ENCODE data around the gene HHIPL1.

HHIPL1 gene

GRCh38 chr14:99679543-99679942 is 34.6 kb downstream of the HHIPL1 start:
- TF ChIP-seq, protein P1, sequence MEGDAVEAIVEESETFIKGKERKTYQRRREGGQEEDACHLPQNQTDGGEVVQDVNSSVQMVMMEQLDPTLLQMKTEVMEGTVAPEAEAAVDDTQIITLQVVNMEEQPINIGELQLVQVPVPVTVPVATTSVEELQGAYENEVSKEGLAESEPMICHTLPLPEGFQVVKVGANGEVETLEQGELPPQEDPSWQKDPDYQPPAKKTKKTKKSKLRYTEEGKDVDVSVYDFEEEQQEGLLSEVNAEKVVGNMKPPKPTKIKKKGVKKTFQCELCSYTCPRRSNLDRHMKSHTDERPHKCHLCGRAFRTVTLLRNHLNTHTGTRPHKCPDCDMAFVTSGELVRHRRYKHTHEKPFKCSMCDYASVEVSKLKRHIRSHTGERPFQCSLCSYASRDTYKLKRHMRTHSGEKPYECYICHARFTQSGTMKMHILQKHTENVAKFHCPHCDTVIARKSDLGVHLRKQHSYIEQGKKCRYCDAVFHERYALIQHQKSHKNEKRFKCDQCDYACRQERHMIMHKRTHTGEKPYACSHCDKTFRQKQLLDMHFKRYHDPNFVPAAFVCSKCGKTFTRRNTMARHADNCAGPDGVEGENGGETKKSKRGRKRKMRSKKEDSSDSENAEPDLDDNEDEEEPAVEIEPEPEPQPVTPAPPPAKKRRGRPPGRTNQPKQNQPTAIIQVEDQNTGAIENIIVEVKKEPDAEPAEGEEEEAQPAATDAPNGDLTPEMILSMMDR (IDR thresholded peaks at IDR 0.05), result no peak
- no peak for TF ChIP-seq ZFX (IDR thresholded peaks at IDR 0.05; ENCODE audit: borderline replicate concordance)
- no peak overlapping the region for H3K27ac ChIP-seq

DNA sequence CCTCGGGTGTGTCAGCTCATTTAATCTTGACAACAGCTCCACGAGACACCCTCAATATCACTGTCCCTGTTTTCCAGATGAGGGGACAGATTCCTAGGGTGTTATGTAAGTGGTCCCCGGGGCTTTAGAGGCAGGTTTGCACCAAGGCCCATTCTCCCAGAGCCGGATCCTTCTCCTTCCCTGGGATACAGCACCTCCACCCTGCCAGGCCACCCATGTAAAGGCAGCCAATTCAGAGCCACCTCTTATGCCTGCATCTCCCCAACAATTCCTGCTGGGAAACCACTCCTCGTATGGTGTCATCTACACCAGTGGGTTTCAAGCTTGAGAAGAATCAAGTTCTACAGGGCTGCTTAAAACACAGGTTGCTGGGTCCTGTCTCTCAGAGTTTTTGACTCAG is 35.1 kb downstream of the HHIPL1 start:
- no peak overlapping the region for H3K27ac ChIP-seq
- TF ChIP-seq ZFX (IDR thresholded peaks at IDR 0.05; ENCODE audit: borderline replicate concordance), result no peak
- TF ChIP-seq, protein P1 (IDR thresholded peaks at IDR 0.05), result no peak

DNA sequence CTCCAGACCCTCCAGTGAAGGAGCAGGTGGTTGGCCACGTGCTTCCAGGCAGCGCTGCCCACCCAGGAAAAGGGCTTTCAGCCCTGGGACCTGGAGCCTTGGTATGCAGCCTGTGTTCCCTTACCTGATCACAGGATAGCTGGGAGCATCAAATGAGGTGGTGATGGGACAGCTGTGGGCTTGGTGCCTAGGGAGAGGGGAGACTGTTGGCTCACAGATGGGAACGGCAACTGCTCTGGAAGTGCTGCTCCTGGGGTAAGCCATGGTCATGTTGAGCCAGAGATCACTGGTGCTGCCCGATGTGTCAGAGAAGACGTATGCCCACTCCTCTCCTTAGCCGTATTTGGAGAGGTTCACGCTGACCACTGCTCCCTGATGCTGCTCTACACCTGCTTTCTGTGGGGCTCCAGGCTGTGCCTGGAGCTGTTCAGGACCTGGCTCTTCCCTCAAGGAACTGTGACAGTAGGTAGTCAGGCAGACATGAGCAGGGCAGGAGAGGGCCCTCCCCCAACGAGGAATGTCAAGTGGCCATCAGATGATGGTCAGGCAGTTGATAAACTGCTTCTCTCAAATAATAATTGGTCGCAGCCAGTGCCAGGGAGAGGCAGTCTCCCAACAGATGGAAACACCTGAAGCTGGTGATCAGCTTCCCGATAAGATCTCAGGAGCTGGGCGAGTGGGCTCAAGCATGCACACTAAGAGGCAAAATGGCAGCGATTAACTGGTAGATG is 36.3 kb downstream of the HHIPL1 start:
- TF ChIP-seq, protein P1 (IDR thresholded peaks at IDR 0.05), result no peak
- no peak for TF ChIP-seq ZFX (IDR thresholded peaks at IDR 0.05; ENCODE audit: borderline replicate concordance)
- no peak overlapping the region for H3K27ac ChIP-seq

DNA sequence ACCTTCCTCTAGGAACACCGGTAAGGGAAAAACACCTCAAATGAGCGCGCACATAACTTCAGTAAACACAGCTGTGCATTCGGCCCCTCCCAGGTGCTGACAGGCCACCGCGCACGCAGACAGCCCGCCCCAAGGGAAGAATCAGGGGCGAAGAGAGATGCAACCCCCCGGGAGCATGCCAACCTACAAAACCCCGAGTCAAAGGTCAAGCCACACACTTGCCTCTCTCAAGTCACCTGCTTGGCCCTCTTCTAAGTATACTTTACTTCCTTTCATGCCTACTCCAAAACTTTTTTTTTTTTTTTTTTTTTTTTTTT is 36.9 kb downstream of the HHIPL1 start:
- no peak for TF ChIP-seq ZFX (IDR thresholded peaks at IDR 0.05; ENCODE audit: borderline replicate concordance)
- TF ChIP-seq, protein P1 (IDR thresholded peaks at IDR 0.05), result no peak
- no peak overlapping the region for H3K27ac ChIP-seq

DNA sequence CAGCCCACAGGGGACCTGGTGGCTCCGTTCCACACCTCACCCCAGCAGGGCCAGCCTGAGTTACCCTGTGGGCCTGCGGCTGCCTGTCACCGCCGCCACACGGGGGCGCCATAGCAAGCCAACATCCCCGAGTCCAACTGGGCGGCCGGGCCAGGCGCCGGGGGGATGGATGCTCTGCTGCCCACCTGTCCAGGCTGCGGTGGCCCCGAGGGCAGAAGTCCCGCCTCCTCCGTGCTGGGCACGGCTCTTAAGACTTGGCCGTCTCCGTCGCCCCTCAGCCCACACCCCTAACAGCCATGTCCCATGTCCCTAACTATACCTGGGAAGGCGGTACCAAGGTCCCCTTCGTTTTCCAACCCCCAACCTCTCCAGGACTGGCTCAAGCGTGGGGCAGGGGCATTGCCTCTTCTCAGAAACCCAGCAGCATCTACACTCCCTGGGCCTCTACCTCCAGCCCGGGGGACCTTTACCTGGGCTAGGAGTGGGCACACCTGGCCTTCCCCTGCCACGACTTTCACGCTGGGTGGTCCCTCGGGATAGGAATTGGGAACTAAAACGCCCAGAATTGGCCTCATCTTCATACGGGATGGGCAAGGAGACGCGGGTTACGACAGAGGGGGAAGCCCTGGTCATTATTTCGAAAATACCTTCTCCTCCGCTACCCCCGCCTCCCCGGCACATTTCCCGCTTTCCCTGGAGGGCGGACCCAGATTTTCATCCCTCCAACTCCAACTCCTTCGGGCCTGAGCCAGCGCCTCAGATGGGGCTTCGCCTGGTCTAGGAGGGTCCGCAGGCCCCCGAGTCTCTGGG is 38.1 kb downstream of the HHIPL1 start:
- H3K27ac ChIP-seq, result no peak overlapping the region

GRCh38 chr14:99683619-99684409 is 38.9 kb downstream of the HHIPL1 start, which contains the start of gene CYP46A1:
Gene CYP46A1, plus strand, starts transcription at chr14:99684298. Its CDS starts 120 bp downstream, at chr14:99684418.
- no peak for TF ChIP-seq ZFX (IDR thresholded peaks at IDR 0.05; ENCODE audit: borderline replicate concordance)
- TF ChIP-seq, protein P1 (IDR thresholded peaks at IDR 0.05), result no peak
- H3K27ac ChIP-seq, result no peak within 1 kb of the TSS

More for the DNA sequence above, 38.1 kb downstream of the HHIPL1 start:
- TF ChIP-seq ZFX (IDR thresholded peaks at IDR 0.05; ENCODE audit: borderline replicate concordance), result no peak
- TF ChIP-seq, protein P1 (IDR thresholded peaks at IDR 0.05), result peak; percentile 97
